Transverse colon (tissue), 3 donors: ENCODE measurements around the gene CTDP1.

ENCODE experiments used
- EP300 ChIP-seq: sonication (generic); formaldehyde crosslinking; IDR thresholded peaks from one replicate; pipeline ENCODE4 v1.6.1; 2017; ENCODE audit warnings: antibody characterized with exemption, low read depth
- TF ChIP-seq, protein P1 (sequence below), 5 experiments: fragments of 200-600 bp in 3 of 5; fragments of 450-650 bp in 2 of 5; sonication (generic) in 3 of 5; IDR thresholded peaks; 1 replicate in 2 of 5; 2 replicates in 3 of 5; pipeline ENCODE4 v1.5.1; 2016 to 2017; ENCODE audit warnings: antibody characterized with exemption in 5 of 5, inconsistent platforms in 3 of 5, mild to moderate bottlenecking in 2 of 5, moderate library complexity in 1 of 5

DNA sequence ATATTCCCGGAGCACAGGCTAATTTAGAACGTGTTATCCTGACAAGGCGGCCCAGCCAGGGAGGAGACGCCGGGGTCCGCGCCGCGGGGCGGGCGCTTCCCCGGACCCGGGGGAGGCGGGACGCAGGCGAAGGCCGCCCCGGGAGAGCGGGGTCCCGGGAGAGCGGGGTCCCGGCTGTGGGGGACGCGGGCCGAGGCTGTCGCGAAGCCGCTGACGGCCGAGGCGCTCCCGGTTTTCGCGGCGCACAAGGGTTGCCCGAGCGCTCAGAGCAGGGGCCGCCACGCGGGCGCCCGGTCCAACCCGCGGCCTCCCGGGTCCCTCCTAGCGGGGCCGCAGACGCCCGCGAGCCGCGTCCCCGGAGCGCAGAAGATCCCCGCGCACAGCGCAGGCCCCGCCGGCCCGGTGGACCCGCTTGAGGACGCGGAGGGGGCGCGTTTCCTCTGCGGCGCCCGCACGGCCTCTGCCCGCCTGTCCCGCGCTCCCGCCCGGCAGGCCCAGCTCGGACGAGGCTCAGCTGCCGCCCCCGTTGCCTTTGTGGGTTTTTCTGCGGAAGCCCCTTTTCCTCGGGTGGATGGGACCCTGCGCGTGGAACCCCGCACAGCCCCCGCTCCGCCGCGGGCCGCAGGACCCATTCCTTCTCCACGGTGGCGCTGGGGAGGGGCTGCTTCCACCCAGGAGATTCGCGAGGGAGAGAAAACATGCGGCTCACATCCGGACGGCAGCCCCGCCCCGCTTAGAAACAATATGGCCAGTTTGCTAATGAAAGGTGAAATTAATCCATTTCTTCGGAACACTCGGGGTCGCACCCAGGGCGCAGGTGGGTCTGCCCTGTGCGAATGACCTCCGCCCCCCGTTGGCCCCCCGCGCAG, 108.5 kb downstream of the CTDP1 start:
- no peak for TF ChIP-seq EP300
- TF ChIP-seq, protein P1, sequence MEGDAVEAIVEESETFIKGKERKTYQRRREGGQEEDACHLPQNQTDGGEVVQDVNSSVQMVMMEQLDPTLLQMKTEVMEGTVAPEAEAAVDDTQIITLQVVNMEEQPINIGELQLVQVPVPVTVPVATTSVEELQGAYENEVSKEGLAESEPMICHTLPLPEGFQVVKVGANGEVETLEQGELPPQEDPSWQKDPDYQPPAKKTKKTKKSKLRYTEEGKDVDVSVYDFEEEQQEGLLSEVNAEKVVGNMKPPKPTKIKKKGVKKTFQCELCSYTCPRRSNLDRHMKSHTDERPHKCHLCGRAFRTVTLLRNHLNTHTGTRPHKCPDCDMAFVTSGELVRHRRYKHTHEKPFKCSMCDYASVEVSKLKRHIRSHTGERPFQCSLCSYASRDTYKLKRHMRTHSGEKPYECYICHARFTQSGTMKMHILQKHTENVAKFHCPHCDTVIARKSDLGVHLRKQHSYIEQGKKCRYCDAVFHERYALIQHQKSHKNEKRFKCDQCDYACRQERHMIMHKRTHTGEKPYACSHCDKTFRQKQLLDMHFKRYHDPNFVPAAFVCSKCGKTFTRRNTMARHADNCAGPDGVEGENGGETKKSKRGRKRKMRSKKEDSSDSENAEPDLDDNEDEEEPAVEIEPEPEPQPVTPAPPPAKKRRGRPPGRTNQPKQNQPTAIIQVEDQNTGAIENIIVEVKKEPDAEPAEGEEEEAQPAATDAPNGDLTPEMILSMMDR (IDR thresholded peaks at IDR 0.05), result no peak
